ENCODE measurements around the gene RPTOR.

Gene RPTOR

GRCh38 chr17:80811181-80812105 lies 266.8 kb downstream of the RPTOR start:
- DNase-seq (ENCODE audit: low read depth in 1 of 2, low spot score in 1 of 2), result no peak
- no peaks in the 10 kb centered on the region for H3K27me3 ChIP-seq (ENCODE audit: insufficient read depth, poor library complexity, severe bottlenecking)
- no peak for TF ChIP-seq SPI1 (IDR thresholded peaks at IDR 0.05; ENCODE audit: borderline replicate concordance, low read depth)
- TF ChIP-seq GABPA (IDR thresholded peaks at IDR 0.05; ENCODE audit: low read depth), result no peak
- no peak for TF ChIP-seq POLR2AphosphoS5 (IDR thresholded peaks at IDR 0.05; ENCODE audit: low read depth)
- TF ChIP-seq, protein P1, sequence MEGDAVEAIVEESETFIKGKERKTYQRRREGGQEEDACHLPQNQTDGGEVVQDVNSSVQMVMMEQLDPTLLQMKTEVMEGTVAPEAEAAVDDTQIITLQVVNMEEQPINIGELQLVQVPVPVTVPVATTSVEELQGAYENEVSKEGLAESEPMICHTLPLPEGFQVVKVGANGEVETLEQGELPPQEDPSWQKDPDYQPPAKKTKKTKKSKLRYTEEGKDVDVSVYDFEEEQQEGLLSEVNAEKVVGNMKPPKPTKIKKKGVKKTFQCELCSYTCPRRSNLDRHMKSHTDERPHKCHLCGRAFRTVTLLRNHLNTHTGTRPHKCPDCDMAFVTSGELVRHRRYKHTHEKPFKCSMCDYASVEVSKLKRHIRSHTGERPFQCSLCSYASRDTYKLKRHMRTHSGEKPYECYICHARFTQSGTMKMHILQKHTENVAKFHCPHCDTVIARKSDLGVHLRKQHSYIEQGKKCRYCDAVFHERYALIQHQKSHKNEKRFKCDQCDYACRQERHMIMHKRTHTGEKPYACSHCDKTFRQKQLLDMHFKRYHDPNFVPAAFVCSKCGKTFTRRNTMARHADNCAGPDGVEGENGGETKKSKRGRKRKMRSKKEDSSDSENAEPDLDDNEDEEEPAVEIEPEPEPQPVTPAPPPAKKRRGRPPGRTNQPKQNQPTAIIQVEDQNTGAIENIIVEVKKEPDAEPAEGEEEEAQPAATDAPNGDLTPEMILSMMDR (IDR thresholded peaks at IDR 0.05; ENCODE audit: insufficient read depth, low read length), result no peak
- TF ChIP-seq, protein P2, sequence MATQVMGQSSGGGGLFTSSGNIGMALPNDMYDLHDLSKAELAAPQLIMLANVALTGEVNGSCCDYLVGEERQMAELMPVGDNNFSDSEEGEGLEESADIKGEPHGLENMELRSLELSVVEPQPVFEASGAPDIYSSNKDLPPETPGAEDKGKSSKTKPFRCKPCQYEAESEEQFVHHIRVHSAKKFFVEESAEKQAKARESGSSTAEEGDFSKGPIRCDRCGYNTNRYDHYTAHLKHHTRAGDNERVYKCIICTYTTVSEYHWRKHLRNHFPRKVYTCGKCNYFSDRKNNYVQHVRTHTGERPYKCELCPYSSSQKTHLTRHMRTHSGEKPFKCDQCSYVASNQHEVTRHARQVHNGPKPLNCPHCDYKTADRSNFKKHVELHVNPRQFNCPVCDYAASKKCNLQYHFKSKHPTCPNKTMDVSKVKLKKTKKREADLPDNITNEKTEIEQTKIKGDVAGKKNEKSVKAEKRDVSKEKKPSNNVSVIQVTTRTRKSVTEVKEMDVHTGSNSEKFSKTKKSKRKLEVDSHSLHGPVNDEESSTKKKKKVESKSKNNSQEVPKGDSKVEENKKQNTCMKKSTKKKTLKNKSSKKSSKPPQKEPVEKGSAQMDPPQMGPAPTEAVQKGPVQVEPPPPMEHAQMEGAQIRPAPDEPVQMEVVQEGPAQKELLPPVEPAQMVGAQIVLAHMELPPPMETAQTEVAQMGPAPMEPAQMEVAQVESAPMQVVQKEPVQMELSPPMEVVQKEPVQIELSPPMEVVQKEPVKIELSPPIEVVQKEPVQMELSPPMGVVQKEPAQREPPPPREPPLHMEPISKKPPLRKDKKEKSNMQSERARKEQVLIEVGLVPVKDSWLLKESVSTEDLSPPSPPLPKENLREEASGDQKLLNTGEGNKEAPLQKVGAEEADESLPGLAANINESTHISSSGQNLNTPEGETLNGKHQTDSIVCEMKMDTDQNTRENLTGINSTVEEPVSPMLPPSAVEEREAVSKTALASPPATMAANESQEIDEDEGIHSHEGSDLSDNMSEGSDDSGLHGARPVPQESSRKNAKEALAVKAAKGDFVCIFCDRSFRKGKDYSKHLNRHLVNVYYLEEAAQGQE (IDR thresholded peaks at IDR 0.05; ENCODE audit: insufficient replicate concordance, low read depth), result no peak
- H3K27ac ChIP-seq (replicated peaks), result no peak overlapping the region
- no peak overlapping the region for H3K4me3 ChIP-seq (replicated peaks; ENCODE audit: insufficient read depth, low read length)

GRCh38 chr17:80812362-80813088 lies 267.9 kb downstream of the RPTOR start:
- TF ChIP-seq POLR2AphosphoS5 (IDR thresholded peaks at IDR 0.05; ENCODE audit: low read depth), result no peak
- TF ChIP-seq SPI1 (IDR thresholded peaks at IDR 0.05; ENCODE audit: borderline replicate concordance, low read depth), result no peak
- TF ChIP-seq, protein P2 (IDR thresholded peaks at IDR 0.05; ENCODE audit: insufficient replicate concordance, low read depth), result no peak
- Histone ChIP-seq H3K4me3 (replicated peaks; ENCODE audit: insufficient read depth, low read length) (no peak overlapping the region), H3K27me3 (ENCODE audit: insufficient read depth, poor library complexity, severe bottlenecking) (no peaks in the 10 kb centered on the region), H3K27ac (replicated peaks) (no peak overlapping the region)
- DNase-seq (ENCODE audit: low read depth in 1 of 2, low spot score in 1 of 2), result no peak

GRCh38 chr17:80813318-80813717 lies 268.7 kb downstream of the RPTOR start:
- DNase-seq (ENCODE audit: low read depth in 1 of 2, low spot score in 1 of 2), result no peak
- no peak for TF ChIP-seq SPI1 (IDR thresholded peaks at IDR 0.05; ENCODE audit: borderline replicate concordance, low read depth)
- no peak for TF ChIP-seq GABPA (IDR thresholded peaks at IDR 0.05; ENCODE audit: low read depth)
- TF ChIP-seq, protein P1 (IDR thresholded peaks at IDR 0.05; ENCODE audit: insufficient read depth, low read length), result no peak
- TF ChIP-seq, protein P2 (IDR thresholded peaks at IDR 0.05; ENCODE audit: insufficient replicate concordance, low read depth), result no peak
- TF ChIP-seq POLR2AphosphoS5 (IDR thresholded peaks at IDR 0.05; ENCODE audit: low read depth), result no peak
- H3K27me3 ChIP-seq (ENCODE audit: insufficient read depth, poor library complexity, severe bottlenecking), result no peaks in the 10 kb centered on the region
- H3K27ac ChIP-seq (replicated peaks), result no peak overlapping the region
- H3K4me3 ChIP-seq (replicated peaks; ENCODE audit: insufficient read depth, low read length), result no peak overlapping the region
